ENCODE results near the gene C19orf47.

Gene C19orf47

GRCh38 chr19:40348125-40348913 is at the start of gene C19orf47, which contains the start of gene PLD3:
TSS of gene C19orf47 (minus strand) at chr19:40348397. CDS start at chr19:40341857, 6,540 bp downstream.
TSS of gene PLD3 (plus strand) at chr19:40348695. CDS start at chr19:40366484, 17,789 bp downstream.
- DNase-seq (ENCODE audit: low read depth, low spot score) = peak; percentile 96

GRCh38 chr19:40397568-40397906 is 49.3 kb upstream of the C19orf47 start:
- DNase-seq (ENCODE audit: low read depth, low spot score) = no peak

GRCh38 chr19:40396886-40397567 is 48.8 kb upstream of the C19orf47 start:
- DNase-seq (ENCODE audit: low read depth, low spot score) = no peak

- DNase-seq (ENCODE audit: low read depth, low spot score) = no peak
Measured at GRCh38 chr19:40395956-40396355, 47.8 kb upstream of the C19orf47 start.

GRCh38 chr19:40394816-40395210 is 46.6 kb upstream of the C19orf47 start:
- no peak for DNase-seq (ENCODE audit: low read depth, low spot score)

GRCh38 chr19:40393894-40394815 is 46.0 kb upstream of the C19orf47 start:
- DNase-seq (ENCODE audit: low read depth, low spot score) = no peak

- DNase-seq (ENCODE audit: low read depth, low spot score) = no peak
Measured at GRCh38 chr19:40392894-40393517, 44.8 kb upstream of the C19orf47 start.

- DNase-seq (ENCODE audit: low read depth, low spot score) = no peak
Measured at GRCh38 chr19:40392123-40392522, 43.9 kb upstream of the C19orf47 start.

- DNase-seq (ENCODE audit: low read depth, low spot score) = no peak
Measured at GRCh38 chr19:40390084-40390742, 42.0 kb upstream of the C19orf47 start, which contains the start of gene HIPK4. TSS of gene HIPK4 (minus strand) at chr19:40390181. CDS start at chr19:40389902, 279 bp downstream.

GRCh38 chr19:40389404-40390083 is 41.3 kb upstream of the C19orf47 start:
- no peak for DNase-seq (ENCODE audit: low read depth, low spot score)

GRCh38 chr19:40388481-40388880 is 40.3 kb upstream of the C19orf47 start:
- DNase-seq (ENCODE audit: low read depth, low spot score) = no peak

GRCh38 chr19:40387155-40387554 is 39.0 kb upstream of the C19orf47 start:
- DNase-seq (ENCODE audit: low read depth, low spot score) = no peak

GRCh38 chr19:40383668-40384248 is 35.6 kb upstream of the C19orf47 start:
- no peak for DNase-seq (ENCODE audit: low read depth, low spot score)

- no peak for DNase-seq (ENCODE audit: low read depth, low spot score)
Measured at GRCh38 chr19:40381321-40381720, 33.1 kb upstream of the C19orf47 start.

- DNase-seq (ENCODE audit: low read depth, low spot score) = no peak
Measured at GRCh38 chr19:40380199-40381037, 32.2 kb upstream of the C19orf47 start.

- DNase-seq (ENCODE audit: low read depth, low spot score) = no peak
Measured at GRCh38 chr19:40379446-40380198, 31.4 kb upstream of the C19orf47 start.

GRCh38 chr19:40378509-40378908 is 30.3 kb upstream of the C19orf47 start:
- no peak for DNase-seq (ENCODE audit: low read depth, low spot score)

GRCh38 chr19:40377876-40378385 is 29.7 kb upstream of the C19orf47 start:
- DNase-seq (ENCODE audit: low read depth, low spot score) = no peak

Data from activated CD4-positive, CD25-positive, alpha-beta regulatory T cell treated with anti-CD3 and anti-CD28 coated beads, Interleukin-2, amount 50 U/mL, for 16 hours (primary cell).